Measurements from ENCODE around the gene FSIP1.
A peak's percentile ranks its signal among the peaks of the same experiment; 100 is the strongest.

Gene FSIP1

GRCh38 chr15:39580485-39581241 lies 202.0 kb downstream of the FSIP1 start, which contains the start of gene THBS1:
Gene THBS1 (plus strand): TSS chr15:39581079. CDS start chr15:39581858, 779 bp downstream.
- no peak for DNase-seq

- DNase-seq, result peak; percentile 79
Measured at GRCh38 chr15:39580117-39580484, 202.5 kb downstream of the FSIP1 start.

GRCh38 chr15:39579487-39580116 lies 203.0 kb downstream of the FSIP1 start:
- no peak for DNase-seq

- DNase-seq, result no peak
Measured at GRCh38 chr15:39578851-39579486, 203.7 kb downstream of the FSIP1 start.

- no peak for DNase-seq
Measured at GRCh38 chr15:39575180-39575579, 207.5 kb downstream of the FSIP1 start.

- no peak for DNase-seq
Measured at GRCh38 chr15:39574427-39574826, 208.2 kb downstream of the FSIP1 start.

GRCh38 chr15:39573844-39574243 lies 208.8 kb downstream of the FSIP1 start:
- DNase-seq, result no peak

- no peak for DNase-seq
Measured at GRCh38 chr15:39573287-39573686, 209.4 kb downstream of the FSIP1 start.

GRCh38 chr15:39565851-39566250 lies 216.8 kb downstream of the FSIP1 start:
- DNase-seq, result no peak

- DNase-seq, result no peak
Measured at GRCh38 chr15:39564972-39565665, 217.5 kb downstream of the FSIP1 start.

GRCh38 chr15:39558421-39558820 lies 224.2 kb downstream of the FSIP1 start:
- no peak for DNase-seq

- no peak for DNase-seq
Measured at GRCh38 chr15:39556461-39556860, 226.2 kb downstream of the FSIP1 start.

- no peak for DNase-seq
Measured at GRCh38 chr15:39555885-39556284, 226.8 kb downstream of the FSIP1 start.

- DNase-seq, result no peak
Measured at GRCh38 chr15:39554746-39555387, 227.8 kb downstream of the FSIP1 start.

- no peak for DNase-seq
Measured at GRCh38 chr15:39553947-39554693, 228.5 kb downstream of the FSIP1 start.

- DNase-seq, result no peak
Measured at GRCh38 chr15:39552556-39552955, 230.1 kb downstream of the FSIP1 start.

GRCh38 chr15:39551476-39551875 lies 231.2 kb downstream of the FSIP1 start:
- no peak for DNase-seq
